Measurements from ENCODE around the gene VAPA.

The VAPA gene

GRCh38 chr18:10002280-10002679, 88.5 kb downstream of the VAPA start:
- no peaks in the 10 kb centered on the region for H3K9me3 ChIP-seq (ENCODE audit: control insufficient read depth in 2 of 2, low read length in 2 of 2)
- H3K27me3 ChIP-seq (ENCODE audit: control insufficient read depth in 1 of 2, insufficient read depth in 2 of 2, low read length in 2 of 2): no peaks in the 10 kb centered on the region
- no peak overlapping the region for H3K9ac ChIP-seq (ENCODE audit: low read length in 2 of 2)
- no peak overlapping the region for H3K27ac ChIP-seq (ENCODE audit: low read length)
- H3K36me3 ChIP-seq (ENCODE audit: control insufficient read depth in 2 of 2, insufficient read depth in 2 of 2, low read length in 2 of 2): no peaks in the 10 kb centered on the region
- no peak overlapping the region for H3K4me3 ChIP-seq (ENCODE audit: low read length in 2 of 2)
- peaks cover 5% of the 10 kb centered on the region for H3K4me1 ChIP-seq (ENCODE audit: control insufficient read depth, insufficient read depth, low read length)

DNA sequence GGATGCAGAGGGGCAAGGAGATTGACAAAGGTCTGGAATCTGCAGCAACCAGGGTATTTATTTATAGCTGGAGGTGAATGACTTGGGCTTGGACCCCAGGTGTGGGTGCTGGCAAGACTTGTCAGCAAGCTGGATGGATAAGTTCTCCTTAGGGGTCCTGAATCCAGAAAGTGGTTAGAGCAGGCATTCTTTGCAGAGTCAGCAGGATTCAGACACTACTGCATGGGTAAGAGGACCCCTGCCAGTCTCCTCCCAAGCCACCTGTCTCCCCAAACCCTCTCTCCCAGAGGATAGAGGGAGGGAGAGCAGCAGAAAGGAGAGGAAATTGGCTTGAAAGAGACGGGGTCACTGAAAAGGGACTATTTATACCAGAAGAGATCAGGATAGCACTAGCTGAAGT, 89.5 kb downstream of the VAPA start:
- Histone ChIP-seq H3K27me3 (ENCODE audit: control insufficient read depth in 1 of 2, insufficient read depth in 2 of 2, low read length in 2 of 2) (no peaks in the 10 kb centered on the region), H3K9me3 (ENCODE audit: control insufficient read depth in 2 of 2, low read length in 2 of 2) (no peaks in the 10 kb centered on the region), H3K4me1 (ENCODE audit: control insufficient read depth, insufficient read depth, low read length) (peaks cover 5% of the 10 kb centered on the region), H3K4me3 (ENCODE audit: low read length in 2 of 2) (no peak overlapping the region), H3K9ac (ENCODE audit: low read length in 2 of 2) (no peak overlapping the region), H3K27ac (ENCODE audit: low read length) (no peak overlapping the region), H3K36me3 (ENCODE audit: control insufficient read depth in 2 of 2, insufficient read depth in 2 of 2, low read length in 2 of 2) (no peaks in the 10 kb centered on the region)

DNA sequence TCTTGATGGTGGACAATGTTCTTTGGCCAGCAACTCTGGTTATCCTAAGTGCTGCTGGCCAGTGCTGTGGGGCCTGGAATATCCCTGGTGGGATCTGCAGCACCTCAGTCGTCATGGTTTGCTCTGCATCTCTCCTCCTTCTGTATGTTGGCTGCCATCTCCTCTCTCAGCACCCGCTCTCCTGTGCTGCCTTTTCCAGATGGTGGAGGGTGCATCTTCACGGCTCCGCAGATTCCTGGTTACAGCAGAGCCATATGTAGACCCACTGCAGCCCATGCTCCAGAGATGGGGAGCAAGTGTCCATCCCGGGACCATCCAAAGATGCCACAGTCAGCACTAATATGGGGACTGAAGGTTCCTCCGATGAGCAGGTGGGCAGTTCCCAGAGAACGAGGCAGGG, 90.0 kb downstream of the VAPA start:
- Histone ChIP-seq H3K27ac (ENCODE audit: low read length) (no peak overlapping the region), H3K36me3 (ENCODE audit: control insufficient read depth in 2 of 2, insufficient read depth in 2 of 2, low read length in 2 of 2) (no peaks in the 10 kb centered on the region), H3K4me1 (ENCODE audit: control insufficient read depth, insufficient read depth, low read length) (peaks cover 5% of the 10 kb centered on the region), H3K9ac (ENCODE audit: low read length in 2 of 2) (no peak overlapping the region), H3K27me3 (ENCODE audit: control insufficient read depth in 1 of 2, insufficient read depth in 2 of 2, low read length in 2 of 2) (no peaks in the 10 kb centered on the region), H3K9me3 (ENCODE audit: control insufficient read depth in 2 of 2, low read length in 2 of 2) (no peaks in the 10 kb centered on the region), H3K4me3 (ENCODE audit: low read length in 2 of 2) (no peak overlapping the region)

- H3K36me3 ChIP-seq (ENCODE audit: control insufficient read depth in 2 of 2, insufficient read depth in 2 of 2, low read length in 2 of 2): no peaks in the 10 kb centered on the region
- H3K27me3 ChIP-seq (ENCODE audit: control insufficient read depth in 1 of 2, insufficient read depth in 2 of 2, low read length in 2 of 2): no peaks in the 10 kb centered on the region
- no peak overlapping the region for H3K4me3 ChIP-seq (ENCODE audit: low read length in 2 of 2)
- H3K4me1 ChIP-seq (ENCODE audit: control insufficient read depth, insufficient read depth, low read length): peaks cover 26% of the 10 kb centered on the region
- no peaks in the 10 kb centered on the region for H3K9me3 ChIP-seq (ENCODE audit: control insufficient read depth in 2 of 2, low read length in 2 of 2)
- no peak overlapping the region for H3K27ac ChIP-seq (ENCODE audit: low read length)
- no peak overlapping the region for H3K9ac ChIP-seq (ENCODE audit: low read length in 2 of 2)
These were observed 92.6 kb downstream of the VAPA start for GRCh38 chr18:10006311-10006893.

DNA sequence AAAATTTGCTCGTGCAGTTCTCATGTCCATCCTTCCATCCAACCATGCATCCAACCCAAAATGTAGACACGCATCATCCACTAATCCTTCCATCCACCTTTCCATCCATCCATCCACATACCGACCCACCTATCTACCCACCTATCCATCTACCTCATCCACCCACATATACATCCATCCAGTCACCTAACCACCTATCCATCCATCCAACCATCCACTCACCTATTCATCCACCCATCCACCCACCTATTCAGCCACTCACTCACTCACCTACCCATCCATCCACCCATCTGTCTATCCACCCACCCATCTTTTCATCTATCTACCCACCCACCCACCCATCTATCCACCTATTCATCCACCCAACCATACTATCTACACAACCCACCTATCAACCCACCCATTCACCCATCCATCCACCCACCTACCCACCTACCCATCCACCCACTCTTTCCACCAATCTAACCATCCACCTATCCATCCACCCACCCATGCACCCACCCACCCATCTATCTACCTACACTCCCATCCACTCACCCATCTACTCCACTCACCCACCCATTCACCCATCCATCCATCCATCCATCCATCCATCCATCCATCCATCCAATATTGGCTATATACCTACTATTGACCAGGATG, 94.3 kb downstream of the VAPA start:
- Histone ChIP-seq H3K9ac (ENCODE audit: low read length in 2 of 2) (no peak overlapping the region), H3K4me1 (ENCODE audit: control insufficient read depth, insufficient read depth, low read length) (peaks cover 36% of the 10 kb centered on the region), H3K4me3 (ENCODE audit: low read length in 2 of 2) (no peak overlapping the region), H3K9me3 (ENCODE audit: control insufficient read depth in 2 of 2, low read length in 2 of 2) (no peaks in the 10 kb centered on the region), H3K27me3 (ENCODE audit: control insufficient read depth in 1 of 2, insufficient read depth in 2 of 2, low read length in 2 of 2) (no peaks in the 10 kb centered on the region), H3K27ac (ENCODE audit: low read length) (no peak overlapping the region), H3K36me3 (ENCODE audit: control insufficient read depth in 2 of 2, insufficient read depth in 2 of 2, low read length in 2 of 2) (no peaks in the 10 kb centered on the region)

Data from stomach smooth muscle (tissue), 2 donors.